ENCODE data around the gene SLC4A9.

The SLC4A9 gene

GRCh38 chr5:140362875-140363630 lies 3.1 kb downstream of the SLC4A9 start:
- Mint-ChIP-seq H3K27ac (no peak overlapping the region), H3K36me3 (ENCODE audit: low read depth) (no peaks in the 10 kb centered on the region), H3K9me3 (no peaks in the 10 kb centered on the region), H3K4me1 (ENCODE audit: low read depth) (no peaks in the 10 kb centered on the region), H3K27me3 (peaks cover 5% of the 10 kb centered on the region), H3K4me3 (peak overlapping the region; percentile 74)

DNA sequence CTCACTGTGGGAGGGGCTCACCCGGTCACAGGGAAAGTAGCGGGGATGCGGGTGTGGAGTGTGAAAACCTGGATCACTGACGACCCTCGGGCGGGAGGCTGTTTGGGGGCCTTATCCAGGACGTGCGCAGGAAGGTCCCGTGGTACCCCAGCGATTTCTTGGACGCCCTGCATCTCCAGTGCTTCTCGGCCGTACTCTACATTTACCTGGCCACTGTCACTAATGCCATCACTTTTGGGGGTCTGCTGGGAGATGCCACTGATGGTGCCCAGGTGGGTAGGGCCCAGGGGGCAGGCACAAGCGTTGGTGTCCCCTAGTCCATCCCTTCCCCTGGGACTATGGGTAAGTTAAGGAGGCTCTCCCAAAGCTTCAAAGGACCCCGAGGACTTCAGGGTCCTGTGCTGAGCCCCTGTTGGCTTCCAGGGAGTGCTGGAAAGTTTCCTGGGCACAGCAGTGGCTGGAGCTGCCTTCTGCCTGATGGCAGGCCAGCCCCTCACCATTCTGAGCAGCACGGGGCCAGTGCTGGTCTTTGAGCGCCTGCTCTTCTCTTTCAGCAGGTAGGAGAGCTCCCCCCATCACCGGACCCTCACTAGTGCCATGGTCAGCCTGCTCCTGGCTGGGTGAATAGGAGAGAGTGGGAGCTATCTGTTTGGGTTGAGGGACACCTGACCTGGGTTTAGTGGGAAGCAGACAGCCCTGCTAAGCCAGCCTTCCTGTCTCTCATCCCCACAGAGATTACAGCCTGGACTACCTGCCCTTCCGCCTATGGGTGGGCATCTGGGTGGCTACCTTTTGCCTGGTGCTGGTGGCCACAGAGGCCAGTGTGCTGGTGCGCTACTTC lies 3.9 kb downstream of the SLC4A9 start:
- Mint-ChIP-seq H3K9me3 (no peaks in the 10 kb centered on the region), H3K36me3 (ENCODE audit: low read depth) (no peaks in the 10 kb centered on the region), H3K4me3 (peak overlapping the region; percentile 74), H3K4me1 (ENCODE audit: low read depth) (no peaks in the 10 kb centered on the region), H3K27ac (no peak overlapping the region), H3K27me3 (peaks cover under 1% of the 10 kb centered on the region)

GRCh38 chr5:140364472-140364765 lies 4.4 kb downstream of the SLC4A9 start:
- Mint-ChIP-seq H3K36me3 (ENCODE audit: low read depth) (no peaks in the 10 kb centered on the region), H3K4me3 (no peak overlapping the region), H3K4me1 (ENCODE audit: low read depth) (no peaks in the 10 kb centered on the region), H3K27me3 (no peaks in the 10 kb centered on the region), H3K27ac (no peak overlapping the region), H3K9me3 (no peaks in the 10 kb centered on the region)

DNA sequence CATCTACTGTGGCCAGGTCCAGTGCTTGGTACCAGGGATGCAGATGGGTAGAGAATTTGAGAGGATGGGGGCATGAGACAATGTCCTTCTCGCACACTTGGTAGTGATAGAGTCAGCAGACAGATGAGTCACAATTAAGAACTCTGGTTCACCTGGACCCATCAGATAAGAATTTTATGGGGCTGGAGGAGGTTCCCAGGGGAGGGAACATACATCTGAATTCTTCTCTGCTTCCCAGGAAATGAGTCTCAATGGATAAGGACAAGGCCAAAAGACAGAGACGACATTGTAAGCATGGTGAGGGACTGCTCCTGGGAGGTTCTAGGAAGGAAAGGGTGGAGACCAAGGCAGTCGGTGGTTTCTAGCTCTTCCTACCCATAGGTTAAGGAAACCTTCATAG lies 5.3 kb downstream of the SLC4A9 start:
- no peaks in the 10 kb centered on the region for H3K27me3 Mint-ChIP-seq
- no peak overlapping the region for H3K4me3 Mint-ChIP-seq
- no peaks in the 10 kb centered on the region for H3K9me3 Mint-ChIP-seq
- no peaks in the 10 kb centered on the region for H3K36me3 Mint-ChIP-seq (ENCODE audit: low read depth)
- H3K4me1 Mint-ChIP-seq (ENCODE audit: low read depth) = no peaks in the 10 kb centered on the region
- H3K27ac Mint-ChIP-seq = no peak overlapping the region

DNA sequence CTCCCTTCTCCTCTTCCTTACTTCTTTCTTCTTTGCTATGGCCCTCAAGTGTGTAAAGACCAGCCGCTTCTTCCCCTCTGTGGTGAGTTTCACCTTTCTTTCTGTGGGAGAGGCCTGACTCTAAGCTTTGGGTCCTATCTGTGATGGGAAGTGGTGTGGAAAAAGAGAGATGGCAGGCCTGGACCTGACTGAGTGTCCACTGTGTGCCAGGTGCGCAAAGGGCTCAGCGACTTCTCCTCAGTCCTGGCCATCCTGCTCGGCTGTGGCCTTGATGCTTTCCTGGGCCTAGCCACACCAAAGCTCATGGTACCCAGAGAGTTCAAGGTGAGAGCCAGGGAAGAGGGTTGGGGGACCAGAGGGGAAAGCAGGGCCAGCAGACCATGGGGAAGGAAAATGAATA lies 5.9 kb downstream of the SLC4A9 start:
- H3K27ac Mint-ChIP-seq = no peak overlapping the region
- H3K36me3 Mint-ChIP-seq (ENCODE audit: low read depth) = no peaks in the 10 kb centered on the region
- H3K9me3 Mint-ChIP-seq = no peaks in the 10 kb centered on the region
- no peaks in the 10 kb centered on the region for H3K4me1 Mint-ChIP-seq (ENCODE audit: low read depth)
- H3K4me3 Mint-ChIP-seq = no peak overlapping the region
- H3K27me3 Mint-ChIP-seq = no peaks in the 10 kb centered on the region

DNA sequence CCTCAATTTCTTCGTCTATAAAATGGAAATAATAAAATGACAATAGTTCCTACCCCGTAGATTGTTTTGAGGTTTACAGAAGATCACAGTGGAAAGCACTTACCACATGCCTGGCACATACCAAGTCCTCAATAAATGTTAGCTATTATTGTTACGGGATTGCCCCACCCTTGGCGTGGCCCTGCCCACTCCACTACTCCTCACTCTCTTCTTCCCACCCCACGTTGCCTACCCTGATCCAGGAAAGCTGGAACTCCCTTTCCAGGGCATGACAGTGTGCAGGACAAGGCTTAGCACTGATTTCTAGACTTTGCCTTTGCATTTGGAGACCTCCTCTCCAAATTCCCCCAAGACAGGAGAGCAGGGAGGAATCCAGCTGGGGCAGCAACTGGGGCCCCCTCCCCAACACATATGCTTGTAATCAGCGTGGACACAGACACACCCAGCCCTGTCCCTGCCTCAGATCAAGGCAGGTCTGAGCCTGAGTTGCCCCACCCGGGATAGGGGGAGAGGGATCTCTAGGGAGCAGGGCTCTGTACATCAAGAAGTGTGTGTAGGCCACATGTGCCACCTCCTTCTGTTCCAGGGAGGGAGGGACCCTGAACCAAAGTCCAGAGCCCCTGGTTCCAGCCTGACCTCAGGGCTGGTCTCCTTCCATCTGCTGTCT lies 6.7 kb downstream of the SLC4A9 start:
- Mint-ChIP-seq H3K4me3 (no peak overlapping the region), H3K27ac (no peak overlapping the region), H3K36me3 (ENCODE audit: low read depth) (no peaks in the 10 kb centered on the region), H3K9me3 (no peaks in the 10 kb centered on the region), H3K27me3 (no peaks in the 10 kb centered on the region), H3K4me1 (ENCODE audit: low read depth) (no peaks in the 10 kb centered on the region)

DNA sequence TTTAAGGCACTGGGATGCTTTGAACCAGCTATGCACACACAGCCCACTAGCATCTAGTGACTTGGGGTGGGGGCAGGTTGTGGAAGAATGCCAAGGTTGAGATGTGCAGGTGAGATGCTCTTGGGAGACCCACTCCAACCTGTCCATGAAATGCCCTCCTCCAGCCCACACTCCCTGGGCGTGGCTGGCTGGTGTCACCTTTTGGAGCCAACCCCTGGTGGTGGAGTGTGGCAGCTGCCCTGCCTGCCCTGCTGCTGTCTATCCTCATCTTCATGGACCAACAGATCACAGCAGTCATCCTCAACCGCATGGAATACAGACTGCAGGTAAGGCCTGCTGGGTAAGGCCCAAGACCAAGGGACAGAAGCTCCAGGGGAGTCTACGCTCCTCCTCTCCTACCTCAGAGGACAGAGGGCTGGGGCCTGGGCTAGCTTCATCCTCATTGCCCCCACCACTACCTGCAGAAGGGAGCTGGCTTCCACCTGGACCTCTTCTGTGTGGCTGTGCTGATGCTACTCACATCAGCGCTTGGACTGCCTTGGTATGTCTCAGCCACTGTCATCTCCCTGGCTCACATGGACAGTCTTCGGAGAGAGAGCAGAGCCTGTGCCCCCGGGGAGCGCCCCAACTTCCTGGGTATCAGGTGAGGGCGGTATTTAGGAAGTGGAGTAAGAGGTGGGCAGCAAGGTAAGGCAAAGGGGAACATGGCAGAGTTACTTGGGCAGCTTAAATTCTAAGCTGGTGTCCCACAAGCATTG lies 7.4 kb downstream of the SLC4A9 start:
- Mint-ChIP-seq H3K27ac (no peak overlapping the region), H3K4me1 (ENCODE audit: low read depth) (no peaks in the 10 kb centered on the region), H3K4me3 (no peak overlapping the region), H3K36me3 (ENCODE audit: low read depth) (no peaks in the 10 kb centered on the region), H3K27me3 (no peaks in the 10 kb centered on the region), H3K9me3 (no peaks in the 10 kb centered on the region)

DNA sequence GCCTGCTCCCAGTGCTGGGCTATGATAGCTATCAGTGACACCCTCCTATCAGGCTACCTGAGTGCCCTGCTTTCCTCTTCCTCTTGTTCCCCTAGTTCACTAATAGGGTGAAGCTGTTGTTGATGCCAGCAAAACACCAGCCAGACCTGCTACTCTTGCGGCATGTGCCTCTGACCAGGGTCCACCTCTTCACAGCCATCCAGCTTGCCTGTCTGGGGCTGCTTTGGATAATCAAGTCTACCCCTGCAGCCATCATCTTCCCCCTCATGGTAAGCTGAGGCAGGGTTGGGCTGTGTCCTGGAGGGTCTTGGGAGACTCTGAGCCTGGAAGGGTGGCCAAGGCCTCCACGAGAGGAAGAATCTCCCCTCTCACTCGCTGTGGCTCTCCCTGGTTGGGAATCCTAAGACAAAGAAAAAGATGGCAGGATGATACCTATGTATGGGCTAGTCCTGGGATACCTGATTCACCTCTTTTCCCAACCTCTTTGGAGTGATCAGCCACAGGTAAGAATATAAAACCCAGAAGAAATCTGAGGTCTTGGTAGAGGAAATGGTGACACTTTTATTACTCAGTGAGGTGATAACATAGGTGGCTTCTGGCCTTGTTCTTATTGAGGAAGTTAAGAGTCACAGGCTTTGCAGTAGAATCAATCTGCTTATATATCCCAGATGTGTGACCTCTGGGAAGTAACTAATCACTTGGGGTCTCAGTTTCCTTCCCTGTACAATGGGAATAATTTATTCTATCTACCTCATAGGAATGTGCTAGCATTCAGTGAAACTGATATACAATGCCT lies 11.6 kb downstream of the SLC4A9 start:
- Mint-ChIP-seq H3K36me3 (ENCODE audit: low read depth) (no peaks in the 10 kb centered on the region), H3K4me1 (ENCODE audit: low read depth) (peaks cover 5% of the 10 kb centered on the region), H3K27ac (no peak overlapping the region), H3K9me3 (no peaks in the 10 kb centered on the region), H3K27me3 (no peaks in the 10 kb centered on the region), H3K4me3 (no peak overlapping the region)

DNA sequence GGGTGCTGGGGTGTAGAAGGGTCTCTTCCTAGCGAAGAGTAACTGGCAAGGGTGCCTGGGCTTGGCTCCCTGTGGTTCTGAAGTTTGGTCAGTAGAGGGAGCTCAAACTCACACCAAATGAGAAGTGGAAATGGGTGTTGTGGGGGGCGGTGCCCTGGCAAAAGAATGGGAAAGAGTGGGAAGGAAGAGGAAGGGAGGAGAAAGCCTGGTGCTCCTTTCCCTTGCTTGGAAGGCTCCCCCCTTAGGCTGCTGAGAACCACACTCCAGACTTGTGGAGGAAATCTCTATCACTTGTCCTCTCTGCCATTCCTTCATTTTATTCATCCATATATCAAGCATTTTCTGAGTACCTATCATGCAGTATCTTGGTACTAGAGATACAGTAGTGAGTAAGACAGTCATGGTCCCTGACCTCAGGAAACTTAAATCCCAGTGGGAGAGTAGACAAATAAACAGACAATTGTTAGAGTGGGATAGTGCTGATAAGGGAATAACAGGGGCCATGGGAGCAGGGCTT lies 13.0 kb downstream of the SLC4A9 start:
- no peaks in the 10 kb centered on the region for H3K9me3 Mint-ChIP-seq
- H3K4me3 Mint-ChIP-seq = no peak overlapping the region
- H3K27ac Mint-ChIP-seq = no peak overlapping the region
- no peaks in the 10 kb centered on the region for H3K36me3 Mint-ChIP-seq (ENCODE audit: low read depth)
- no peaks in the 10 kb centered on the region for H3K27me3 Mint-ChIP-seq
- peaks cover 5% of the 10 kb centered on the region for H3K4me1 Mint-ChIP-seq (ENCODE audit: low read depth)

DNA sequence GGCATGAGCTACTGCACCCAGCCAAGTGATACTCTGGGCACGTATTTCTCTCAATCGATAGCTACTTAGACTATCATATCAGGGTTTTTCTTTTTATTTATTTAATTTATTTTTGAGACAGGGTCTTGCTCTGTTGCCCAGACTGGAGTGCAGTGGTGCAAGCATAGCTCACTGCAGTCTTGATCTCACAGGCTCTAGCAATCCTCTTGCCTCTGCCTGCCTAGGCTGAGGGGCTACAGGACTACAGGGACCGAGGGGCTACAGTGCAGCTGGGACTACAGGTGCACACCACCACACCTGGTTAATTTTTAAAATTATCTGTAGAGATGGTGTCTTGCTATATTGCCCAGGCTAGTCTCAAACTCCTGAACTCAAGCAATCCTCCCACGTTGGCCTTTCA lies 21.4 kb downstream of the SLC4A9 start:
- Mint-ChIP-seq H3K27me3 (no peaks in the 10 kb centered on the region), H3K9me3 (no peaks in the 10 kb centered on the region), H3K27ac (no peak overlapping the region), H3K4me3 (no peak overlapping the region), H3K36me3 (ENCODE audit: low read depth) (no peaks in the 10 kb centered on the region), H3K4me1 (ENCODE audit: low read depth) (peaks cover 13% of the 10 kb centered on the region)

DNA sequence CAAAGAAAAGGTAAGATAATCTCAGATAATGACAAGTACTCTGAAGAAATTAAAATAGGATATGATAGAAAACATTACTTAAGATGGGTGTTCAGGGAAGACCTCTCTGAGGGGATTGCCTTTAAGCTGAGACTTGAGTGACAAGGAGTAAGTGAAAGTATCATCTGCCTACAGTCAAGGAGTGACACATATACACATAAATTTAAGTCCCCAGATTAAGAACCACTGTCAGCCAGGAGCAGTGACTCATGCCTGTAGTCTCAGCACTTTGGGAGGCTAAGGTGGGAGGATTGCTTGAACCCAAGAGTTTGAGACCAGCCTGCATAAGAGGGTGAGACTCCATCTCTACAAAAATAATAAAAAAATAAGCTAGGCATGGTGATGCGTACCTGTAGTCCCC lies 22.0 kb downstream of the SLC4A9 start:
- H3K27me3 Mint-ChIP-seq = no peaks in the 10 kb centered on the region

GRCh38 chr5:140382866-140383265 lies 22.9 kb downstream of the SLC4A9 start:
- Mint-ChIP-seq H3K9me3 (no peaks in the 10 kb centered on the region), H3K27me3 (no peaks in the 10 kb centered on the region), H3K4me1 (ENCODE audit: low read depth) (peaks cover 13% of the 10 kb centered on the region), H3K36me3 (ENCODE audit: low read depth) (no peaks in the 10 kb centered on the region), H3K27ac (no peak overlapping the region), H3K4me3 (no peak overlapping the region)

More for the DNA sequence above, 22.0 kb downstream of the SLC4A9 start:
- Mint-ChIP-seq H3K4me3 (no peak overlapping the region), H3K27ac (no peak overlapping the region), H3K4me1 (ENCODE audit: low read depth) (peaks cover 13% of the 10 kb centered on the region), H3K36me3 (ENCODE audit: low read depth) (no peaks in the 10 kb centered on the region), H3K9me3 (no peaks in the 10 kb centered on the region)

DNA sequence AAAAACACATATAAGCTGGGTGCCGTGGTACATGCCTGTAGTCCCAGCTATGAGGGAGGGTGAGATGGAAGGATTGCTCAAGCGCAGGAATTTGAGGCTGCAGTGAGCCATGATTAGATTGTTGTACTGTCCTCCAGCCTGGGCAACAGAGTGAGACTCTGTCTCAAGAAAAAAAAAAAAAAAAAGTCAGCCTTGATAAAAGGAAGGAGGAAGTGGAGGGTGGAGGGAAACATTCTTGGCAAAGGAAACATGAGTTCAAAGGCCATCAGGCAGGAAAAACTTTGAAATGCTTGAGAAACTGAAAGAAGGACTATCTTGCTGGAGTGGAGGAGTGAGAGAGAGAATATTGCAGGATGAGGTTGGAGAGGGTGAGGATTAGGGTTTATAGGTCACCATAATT lies 23.3 kb downstream of the SLC4A9 start:
- Mint-ChIP-seq H3K4me1 (ENCODE audit: low read depth) (peaks cover 13% of the 10 kb centered on the region), H3K4me3 (no peak overlapping the region), H3K36me3 (ENCODE audit: low read depth) (no peaks in the 10 kb centered on the region), H3K27me3 (no peaks in the 10 kb centered on the region), H3K9me3 (no peaks in the 10 kb centered on the region), H3K27ac (no peak overlapping the region)

DNA sequence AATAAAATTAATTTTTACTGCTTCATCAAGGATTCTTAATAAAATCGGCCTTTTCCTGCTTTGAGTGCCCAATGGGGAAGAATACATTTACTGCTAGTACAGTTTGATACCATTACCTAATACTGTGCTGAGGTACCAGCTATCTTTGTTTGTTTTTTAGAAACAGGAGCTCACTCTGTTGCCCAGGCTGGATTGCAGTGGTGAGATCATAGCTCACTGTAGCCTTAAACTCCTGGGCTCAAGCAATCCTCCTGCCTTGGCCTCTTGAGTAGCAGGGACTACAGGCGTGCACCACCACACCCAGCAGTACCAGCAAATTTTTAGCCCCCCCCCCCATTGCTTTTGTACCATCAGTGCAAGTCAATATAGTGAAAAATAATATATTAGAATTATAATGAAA lies 28.1 kb downstream of the SLC4A9 start:
- H3K27me3 Mint-ChIP-seq = no peaks in the 10 kb centered on the region
- no peaks in the 10 kb centered on the region for H3K9me3 Mint-ChIP-seq
- H3K36me3 Mint-ChIP-seq (ENCODE audit: low read depth) = no peaks in the 10 kb centered on the region
- H3K4me3 Mint-ChIP-seq = no peak overlapping the region
- no peak overlapping the region for H3K27ac Mint-ChIP-seq
- peaks cover 4% of the 10 kb centered on the region for H3K4me1 Mint-ChIP-seq (ENCODE audit: low read depth)
